Measurements from ENCODE around the gene ZNF232.

Gene ZNF232

DNA sequence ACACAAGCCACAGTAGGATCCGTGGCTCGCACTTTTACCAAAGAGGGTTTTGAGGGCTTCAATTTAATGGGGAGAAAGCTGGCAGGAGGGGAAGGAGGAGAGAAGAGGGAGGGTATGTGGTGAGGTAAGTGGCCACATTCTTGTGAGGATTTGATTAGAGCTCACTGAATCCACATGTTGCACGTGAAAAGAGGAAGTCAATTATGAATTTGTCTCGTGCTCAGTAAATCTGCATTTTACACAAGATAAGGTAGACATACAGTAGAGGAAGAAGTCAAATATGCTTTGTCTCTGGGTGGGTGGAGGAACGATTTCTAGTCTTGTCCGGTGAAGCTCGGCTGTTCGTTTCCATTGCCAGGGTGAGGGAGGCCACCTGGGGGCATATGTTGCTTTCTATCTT lies 862 bp downstream of the ZNF232 start:
- H3F3A ChIP-seq (ENCODE audit: insufficient read depth, low read length): 0 out of 2 replicates have a peak, but pooled peaks cover 3% of the 10 kb centered on the region
- H2AFZ ChIP-seq (ENCODE audit: low read length): peak overlapping the region; percentile 100
- H3K27me3 ChIP-seq (replicated peaks; ENCODE audit: insufficient read depth, low read length): no peaks in the 10 kb centered on the region
- no peak for DNase-seq
- H3K9me3 ChIP-seq (replicated peaks; ENCODE audit: insufficient read depth, low read length): no peaks in the 10 kb centered on the region
- H3K36me3 ChIP-seq (replicated peaks; ENCODE audit: insufficient read depth, low read length): peaks cover 4% of the 10 kb centered on the region; the same call in 1 of the 2 replicates
- H3K79me2 ChIP-seq (ENCODE audit: low read length): peaks cover 12% of the 10 kb centered on the region
- H3K27ac ChIP-seq (ENCODE audit: low read length): no peak overlapping the region
- H3K9ac ChIP-seq (ENCODE audit: low read length): peak overlapping the region; percentile 77
- H3K4me1 ChIP-seq (ENCODE audit: low read length): no peaks in the 10 kb centered on the region
- no peaks in the 10 kb centered on the region for H4K20me1 ChIP-seq (ENCODE audit: insufficient read depth, low read length)
- H3K4me3 ChIP-seq (ENCODE audit: low read length): peak overlapping the region; percentile 99
- no peaks in the 10 kb centered on the region for H3K9me2 ChIP-seq (replicated peaks; ENCODE audit: insufficient read depth, low read length)
- TF ChIP-seq, protein P1, sequence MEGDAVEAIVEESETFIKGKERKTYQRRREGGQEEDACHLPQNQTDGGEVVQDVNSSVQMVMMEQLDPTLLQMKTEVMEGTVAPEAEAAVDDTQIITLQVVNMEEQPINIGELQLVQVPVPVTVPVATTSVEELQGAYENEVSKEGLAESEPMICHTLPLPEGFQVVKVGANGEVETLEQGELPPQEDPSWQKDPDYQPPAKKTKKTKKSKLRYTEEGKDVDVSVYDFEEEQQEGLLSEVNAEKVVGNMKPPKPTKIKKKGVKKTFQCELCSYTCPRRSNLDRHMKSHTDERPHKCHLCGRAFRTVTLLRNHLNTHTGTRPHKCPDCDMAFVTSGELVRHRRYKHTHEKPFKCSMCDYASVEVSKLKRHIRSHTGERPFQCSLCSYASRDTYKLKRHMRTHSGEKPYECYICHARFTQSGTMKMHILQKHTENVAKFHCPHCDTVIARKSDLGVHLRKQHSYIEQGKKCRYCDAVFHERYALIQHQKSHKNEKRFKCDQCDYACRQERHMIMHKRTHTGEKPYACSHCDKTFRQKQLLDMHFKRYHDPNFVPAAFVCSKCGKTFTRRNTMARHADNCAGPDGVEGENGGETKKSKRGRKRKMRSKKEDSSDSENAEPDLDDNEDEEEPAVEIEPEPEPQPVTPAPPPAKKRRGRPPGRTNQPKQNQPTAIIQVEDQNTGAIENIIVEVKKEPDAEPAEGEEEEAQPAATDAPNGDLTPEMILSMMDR (IDR thresholded peaks at IDR 0.05; ENCODE audit: low read length): no peak
- no peak for TF ChIP-seq EZH2phosphoT487 (IDR thresholded peaks at IDR 0.05; ENCODE audit: low read length)
- TF ChIP-seq EZH2 (optimal IDR thresholded peaks at IDR 0.05; ENCODE audit: low read depth, low read length): no peak
- peak overlapping the region; percentile 96 for H3K4me2 ChIP-seq (ENCODE audit: low read depth, low read length)

DNA sequence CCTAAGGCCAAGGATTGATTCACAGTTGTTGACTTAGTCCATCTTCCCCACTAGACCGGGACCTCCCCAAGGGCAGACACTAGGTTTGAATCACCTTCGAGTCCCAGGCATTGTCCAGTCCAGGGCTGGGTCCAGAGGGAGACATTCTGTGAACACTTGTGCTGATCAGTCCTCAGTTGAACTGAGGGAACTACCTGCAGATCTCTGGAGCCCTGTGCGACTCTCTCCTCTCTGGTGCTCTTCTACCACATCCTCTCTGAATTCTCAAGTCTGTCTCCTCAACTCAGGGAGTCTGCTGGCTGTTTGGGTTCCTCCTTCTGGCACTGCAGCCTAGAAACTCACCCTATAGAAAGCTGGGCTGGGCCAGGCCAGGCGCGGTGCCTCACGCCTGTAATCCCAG lies 10.8 kb downstream of the ZNF232 start:
- no peaks in the 10 kb centered on the region for H3F3A ChIP-seq (ENCODE audit: insufficient read depth, low read length)
- H4K20me1 ChIP-seq (ENCODE audit: insufficient read depth, low read length): no peaks in the 10 kb centered on the region
- no peaks in the 10 kb centered on the region for H3K9me2 ChIP-seq (replicated peaks; ENCODE audit: insufficient read depth, low read length)
- no peaks in the 10 kb centered on the region for H3K79me2 ChIP-seq (ENCODE audit: low read length)
- 0 out of 2 replicates have a peak, but pooled peaks cover 4% of the 10 kb centered on the region for H3K36me3 ChIP-seq (replicated peaks; ENCODE audit: insufficient read depth, low read length)
- DNase-seq: no peak
- H3K9me3 ChIP-seq (replicated peaks; ENCODE audit: insufficient read depth, low read length): no peaks in the 10 kb centered on the region
- H3K27me3 ChIP-seq (replicated peaks; ENCODE audit: insufficient read depth, low read length): peaks cover 12% of the 10 kb centered on the region; the same call in 1 of the 2 replicates
- no peaks in the 10 kb centered on the region for H3K4me1 ChIP-seq (ENCODE audit: low read length)
- H3K4me2 ChIP-seq (ENCODE audit: low read depth, low read length): no peak overlapping the region
- no peak overlapping the region for H2AFZ ChIP-seq (ENCODE audit: low read length)
- H3K9ac ChIP-seq (ENCODE audit: low read length): no peak overlapping the region
- no peak overlapping the region for H3K4me3 ChIP-seq (ENCODE audit: low read length)
- TF ChIP-seq, protein P1 (IDR thresholded peaks at IDR 0.05; ENCODE audit: low read length): no peak
- no peak for TF ChIP-seq EZH2phosphoT487 (IDR thresholded peaks at IDR 0.05; ENCODE audit: low read length)
- no peak overlapping the region for H3K27ac ChIP-seq (ENCODE audit: low read length)

DNA sequence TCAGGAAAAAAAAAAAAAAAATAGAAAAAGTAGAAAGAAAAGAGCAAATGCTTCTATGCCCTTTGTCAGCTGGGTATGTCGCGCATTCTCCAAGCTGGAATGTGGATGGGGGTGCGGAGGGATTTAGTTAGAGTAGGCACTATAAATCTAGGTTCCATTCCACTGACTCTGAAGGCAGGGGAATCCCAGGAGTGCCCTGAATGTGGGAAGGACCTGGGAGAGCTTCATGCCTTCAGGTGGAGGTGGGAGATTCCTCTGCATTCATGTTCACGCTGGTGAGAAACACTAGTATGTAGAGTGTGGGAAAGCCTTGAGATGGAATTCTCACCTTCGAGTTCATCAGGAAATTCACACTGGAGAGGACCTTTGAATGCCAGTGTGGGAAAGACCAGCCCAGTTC lies 12.4 kb downstream of the ZNF232 start:
- H3K9me3 ChIP-seq (replicated peaks; ENCODE audit: insufficient read depth, low read length): no peaks in the 10 kb centered on the region
- no peaks in the 10 kb centered on the region for H3K36me3 ChIP-seq (replicated peaks; ENCODE audit: insufficient read depth, low read length)
- H3K27ac ChIP-seq (ENCODE audit: low read length): no peak overlapping the region
- DNase-seq: no peak
- no peak overlapping the region for H2AFZ ChIP-seq (ENCODE audit: low read length)
- no peak overlapping the region for H3K9ac ChIP-seq (ENCODE audit: low read length)
- TF ChIP-seq EZH2 (optimal IDR thresholded peaks at IDR 0.05; ENCODE audit: low read depth, low read length): no peak
- no peak for TF ChIP-seq EZH2phosphoT487 (IDR thresholded peaks at IDR 0.05; ENCODE audit: low read length)
- TF ChIP-seq, protein P1 (IDR thresholded peaks at IDR 0.05; ENCODE audit: low read length): no peak
- no peak overlapping the region for H3K4me2 ChIP-seq (ENCODE audit: low read depth, low read length)
- H3K4me1 ChIP-seq (ENCODE audit: low read length): no peaks in the 10 kb centered on the region
- no peak overlapping the region for H3K4me3 ChIP-seq (ENCODE audit: low read length)
- no peaks in the 10 kb centered on the region for H4K20me1 ChIP-seq (ENCODE audit: insufficient read depth, low read length)
- H3F3A ChIP-seq (ENCODE audit: insufficient read depth, low read length): no peaks in the 10 kb centered on the region
- peaks cover 24% of the 10 kb centered on the region for H3K27me3 ChIP-seq (replicated peaks; ENCODE audit: insufficient read depth, low read length)
- no peaks in the 10 kb centered on the region for H3K9me2 ChIP-seq (replicated peaks; ENCODE audit: insufficient read depth, low read length)
- H3K79me2 ChIP-seq (ENCODE audit: low read length): no peaks in the 10 kb centered on the region
